ENCODE data around the gene PHYKPL. TPM values are rescaled to one million over a fixed set of nuclear protein-coding genes. Genes with fewer than 3 reads are reported as not detected.

Gene PHYKPL
- total and polyA plus RNA-seq, 2 donors (not counting 1 experiment from before 2014, with no cell fraction given) = 18.1 to 44.8 TPM

DNA sequence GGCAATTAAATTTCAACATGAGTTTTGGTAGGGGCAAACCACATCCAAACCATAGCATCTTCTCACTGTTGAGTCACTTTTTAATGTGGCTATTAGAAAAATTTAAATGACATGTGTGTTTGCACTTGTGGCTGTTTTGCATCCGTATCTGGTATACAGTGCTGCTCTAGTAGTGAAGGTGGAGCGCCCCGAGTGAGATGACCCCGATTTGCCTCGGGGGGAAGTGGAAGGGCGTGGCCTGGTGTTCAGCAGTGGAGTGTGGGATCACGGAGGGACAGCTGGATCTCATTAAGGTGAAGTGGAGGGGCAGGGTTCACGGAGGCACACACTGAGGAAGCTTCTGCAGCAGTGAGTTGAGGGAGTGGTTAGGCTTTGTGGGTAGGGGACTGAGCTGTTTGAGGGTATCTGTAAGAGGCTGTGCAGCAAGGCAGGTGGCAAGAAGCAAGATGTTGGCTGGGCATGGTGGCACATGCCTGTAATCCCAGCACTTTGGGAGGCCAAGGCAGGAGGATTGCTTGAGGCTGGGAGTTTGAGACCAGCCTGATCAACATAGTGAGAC, 39.3 kb downstream of the PHYKPL start:
- TF ChIP-seq, protein P1, sequence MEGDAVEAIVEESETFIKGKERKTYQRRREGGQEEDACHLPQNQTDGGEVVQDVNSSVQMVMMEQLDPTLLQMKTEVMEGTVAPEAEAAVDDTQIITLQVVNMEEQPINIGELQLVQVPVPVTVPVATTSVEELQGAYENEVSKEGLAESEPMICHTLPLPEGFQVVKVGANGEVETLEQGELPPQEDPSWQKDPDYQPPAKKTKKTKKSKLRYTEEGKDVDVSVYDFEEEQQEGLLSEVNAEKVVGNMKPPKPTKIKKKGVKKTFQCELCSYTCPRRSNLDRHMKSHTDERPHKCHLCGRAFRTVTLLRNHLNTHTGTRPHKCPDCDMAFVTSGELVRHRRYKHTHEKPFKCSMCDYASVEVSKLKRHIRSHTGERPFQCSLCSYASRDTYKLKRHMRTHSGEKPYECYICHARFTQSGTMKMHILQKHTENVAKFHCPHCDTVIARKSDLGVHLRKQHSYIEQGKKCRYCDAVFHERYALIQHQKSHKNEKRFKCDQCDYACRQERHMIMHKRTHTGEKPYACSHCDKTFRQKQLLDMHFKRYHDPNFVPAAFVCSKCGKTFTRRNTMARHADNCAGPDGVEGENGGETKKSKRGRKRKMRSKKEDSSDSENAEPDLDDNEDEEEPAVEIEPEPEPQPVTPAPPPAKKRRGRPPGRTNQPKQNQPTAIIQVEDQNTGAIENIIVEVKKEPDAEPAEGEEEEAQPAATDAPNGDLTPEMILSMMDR (conservative IDR thresholded peaks at IDR 0.05 in 1 of 2, IDR thresholded peaks at IDR 0.05 in 1 of 2; ENCODE audit: low read depth in 1 of 2, low read length in 2 of 2) = no peak
- no peak for TF ChIP-seq EZH2 (IDR thresholded peaks at IDR 0.05; ENCODE audit: low read length, missing control alignments)
- Histone ChIP-seq H3K4me3 (replicated peaks in 1 of 4; ENCODE audit: control extremely low read depth in 1 of 4, insufficient read depth in 1 of 4, low read depth in 3 of 4, low read length in 4 of 4) (no peak overlapping the region), H3K27me3 (ENCODE audit: control insufficient read depth, insufficient read depth, low read length) (peaks cover 13% of the 10 kb centered on the region), H4K20me1 (ENCODE audit: control insufficient read depth, extremely low read depth, insufficient read depth, low read length) (no peaks in the 10 kb centered on the region), H3K27ac (ENCODE audit: insufficient read depth, low read length) (no peak overlapping the region), H3K9me3 (ENCODE audit: control insufficient read depth, insufficient read depth, low read depth, low read length) (no peaks in the 10 kb centered on the region), H3K79me2 (ENCODE audit: control insufficient read depth, insufficient read depth, low read length) (no peaks in the 10 kb centered on the region), H3K36me3 (ENCODE audit: control insufficient read depth, insufficient read depth, low read length) (no peaks in the 10 kb centered on the region), H3K9ac (ENCODE audit: insufficient read depth, low read length) (no peak overlapping the region), H2AFZ (ENCODE audit: low read length) (no peak overlapping the region), H3K4me2 (ENCODE audit: extremely low read depth, insufficient read depth, low read length) (no peak overlapping the region), H3K4me1 (ENCODE audit: control insufficient read depth, extremely low read depth, insufficient read depth, low read length) (no peaks in the 10 kb centered on the region)
- no peak for DNase-seq (ENCODE audit: low read depth in 2 of 2)

DNA sequence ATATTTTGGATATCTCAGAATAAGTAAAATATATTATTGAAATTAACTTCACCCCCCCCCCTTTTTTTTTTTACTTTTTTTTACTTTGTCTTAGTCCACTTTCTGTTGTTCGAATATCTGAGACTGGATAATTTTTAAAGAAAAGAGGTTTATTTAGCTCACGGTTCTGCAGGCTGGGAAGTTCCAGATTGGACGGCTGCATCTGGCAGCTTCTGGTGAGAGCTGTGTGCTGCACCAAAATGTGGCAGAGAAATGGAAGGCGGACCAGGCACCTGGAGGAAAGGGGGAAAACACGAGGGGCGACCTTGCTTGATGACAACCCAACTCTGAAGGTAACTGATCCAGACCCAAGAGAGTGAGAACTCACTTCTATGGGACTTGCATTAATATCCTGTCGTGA, 39.8 kb downstream of the PHYKPL start:
- Histone ChIP-seq H3K4me2 (ENCODE audit: extremely low read depth, insufficient read depth, low read length) (no peak overlapping the region), H3K36me3 (ENCODE audit: control insufficient read depth, insufficient read depth, low read length) (no peaks in the 10 kb centered on the region), H3K27ac (ENCODE audit: insufficient read depth, low read length) (no peak overlapping the region), H3K4me3 (replicated peaks in 1 of 4; ENCODE audit: control extremely low read depth in 1 of 4, insufficient read depth in 1 of 4, low read depth in 3 of 4, low read length in 4 of 4) (no peak overlapping the region), H2AFZ (ENCODE audit: low read length) (no peak overlapping the region), H3K79me2 (ENCODE audit: control insufficient read depth, insufficient read depth, low read length) (no peaks in the 10 kb centered on the region), H4K20me1 (ENCODE audit: control insufficient read depth, extremely low read depth, insufficient read depth, low read length) (no peaks in the 10 kb centered on the region), H3K4me1 (ENCODE audit: control insufficient read depth, extremely low read depth, insufficient read depth, low read length) (no peaks in the 10 kb centered on the region), H3K9me3 (ENCODE audit: control insufficient read depth, insufficient read depth, low read depth, low read length) (no peaks in the 10 kb centered on the region), H3K27me3 (ENCODE audit: control insufficient read depth, insufficient read depth, low read length) (peaks cover 13% of the 10 kb centered on the region), H3K9ac (ENCODE audit: insufficient read depth, low read length) (no peak overlapping the region)
- no peak for DNase-seq (ENCODE audit: low read depth in 2 of 2)
- TF ChIP-seq, protein P1 (conservative IDR thresholded peaks at IDR 0.05 in 1 of 2, IDR thresholded peaks at IDR 0.05 in 1 of 2; ENCODE audit: low read depth in 1 of 2, low read length in 2 of 2) = no peak
- TF ChIP-seq EZH2 (IDR thresholded peaks at IDR 0.05; ENCODE audit: low read length, missing control alignments) = no peak

DNA sequence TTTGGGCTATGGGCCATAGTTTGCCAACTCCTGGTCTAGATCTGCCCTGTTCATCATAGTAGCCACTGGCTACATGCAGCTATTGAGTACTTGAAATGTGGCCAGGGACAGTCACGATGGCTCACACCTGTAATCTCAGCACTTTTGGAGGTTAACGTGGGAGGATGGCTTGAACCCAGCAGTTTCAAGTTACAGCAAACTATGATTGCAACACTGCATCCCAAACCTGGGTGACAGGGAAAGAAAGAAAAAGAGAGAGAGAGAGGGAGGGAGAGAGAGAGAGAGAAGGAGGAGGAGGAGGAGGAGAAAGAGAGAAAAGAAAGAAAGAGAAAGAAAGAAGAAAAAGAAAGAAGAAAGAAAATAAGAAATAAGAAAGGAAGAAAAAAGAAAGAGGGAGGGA, 40.4 kb downstream of the PHYKPL start:
- H3K9ac ChIP-seq (ENCODE audit: insufficient read depth, low read length) = no peak overlapping the region
- no peaks in the 10 kb centered on the region for H4K20me1 ChIP-seq (ENCODE audit: control insufficient read depth, extremely low read depth, insufficient read depth, low read length)
- H3K27me3 ChIP-seq (ENCODE audit: control insufficient read depth, insufficient read depth, low read length) = peaks cover 13% of the 10 kb centered on the region
- H3K9me3 ChIP-seq (ENCODE audit: control insufficient read depth, insufficient read depth, low read depth, low read length) = no peaks in the 10 kb centered on the region
- H3K4me2 ChIP-seq (ENCODE audit: extremely low read depth, insufficient read depth, low read length) = no peak overlapping the region
- TF ChIP-seq EZH2 (IDR thresholded peaks at IDR 0.05; ENCODE audit: low read length, missing control alignments) = no peak
- H3K4me3 ChIP-seq (replicated peaks in 1 of 4; ENCODE audit: control extremely low read depth in 1 of 4, insufficient read depth in 1 of 4, low read depth in 3 of 4, low read length in 4 of 4) = no peak overlapping the region
- peak in 1 of 2 donors; percentile 24 for DNase-seq (ENCODE audit: low read depth in 2 of 2)
- H3K27ac ChIP-seq (ENCODE audit: insufficient read depth, low read length) = no peak overlapping the region
- no peaks in the 10 kb centered on the region for H3K79me2 ChIP-seq (ENCODE audit: control insufficient read depth, insufficient read depth, low read length)
- no peaks in the 10 kb centered on the region for H3K4me1 ChIP-seq (ENCODE audit: control insufficient read depth, extremely low read depth, insufficient read depth, low read length)
- no peak overlapping the region for H2AFZ ChIP-seq (ENCODE audit: low read length)
- no peaks in the 10 kb centered on the region for H3K36me3 ChIP-seq (ENCODE audit: control insufficient read depth, insufficient read depth, low read length)
